ENCODE results near the gene FYCO1.

Gene FYCO1

DNA sequence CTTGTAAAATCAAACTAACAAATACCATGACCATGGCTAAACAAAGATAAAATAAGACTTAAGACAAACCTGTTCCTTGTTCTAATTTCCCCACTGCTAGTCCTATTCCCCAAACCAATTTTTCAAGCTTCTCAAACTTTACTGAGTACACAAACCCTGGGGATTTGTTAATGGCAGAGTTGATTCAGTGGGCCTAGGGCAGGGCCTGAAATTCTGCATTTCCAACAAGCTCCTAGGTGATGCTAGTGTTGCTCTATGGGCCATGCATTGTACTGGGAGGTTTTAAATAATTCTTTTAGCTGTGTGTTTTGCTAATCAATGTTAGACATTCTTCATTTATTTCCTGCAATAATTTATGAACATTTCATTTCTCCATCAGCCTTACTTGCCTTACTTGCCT, 122.6 kb downstream of the FYCO1 start:
- Histone ChIP-seq H3K27ac (ENCODE audit: low read length, poor library complexity, severe bottlenecking) (no peak overlapping the region), H3K9ac (ENCODE audit: low read length) (no peak overlapping the region), H3K4me2 (ENCODE audit: low read length, poor library complexity, severe bottlenecking) (no peak overlapping the region), H3K23ac (ENCODE audit: low read length in 2 of 2) (no peak overlapping the region), H3K4ac (ENCODE audit: low read depth in 1 of 2, low read length in 2 of 2) (no peak overlapping the region), H2BK120ac (ENCODE audit: low read depth, low read length) (no peak overlapping the region), H2BK5ac (ENCODE audit: low read depth, low read length, poor library complexity, severe bottlenecking) (no peak overlapping the region), H3K36me3 (ENCODE audit: control insufficient read depth in 1 of 2, insufficient read depth in 2 of 2, low read depth in 1 of 2, low read length in 2 of 2) (no peaks in the 10 kb centered on the region), H3K9me3 (ENCODE audit: control insufficient read depth, low read length) (peaks cover 8% of the 10 kb centered on the region), H3K4me3 (ENCODE audit: insufficient read depth in 1 of 2, low read depth in 1 of 2, low read length in 2 of 2) (no peak overlapping the region), H2BK15ac (ENCODE audit: low read depth, poor library complexity, severe bottlenecking) (no peak overlapping the region), H4K8ac (ENCODE audit: low read length) (no peak overlapping the region), H3K27me3 (ENCODE audit: control insufficient read depth in 1 of 2, insufficient read depth in 1 of 2, low read length in 2 of 2) (peaks cover 8 to 28% of the 10 kb centered on the region in 2 experiments), H3K18ac (ENCODE audit: low read depth in 1 of 2, low read length in 2 of 2) (no peak overlapping the region), H2AFZ (ENCODE audit: low read depth, low read length) (no peak overlapping the region), H3K14ac (ENCODE audit: low read length in 2 of 2) (no peak overlapping the region), H4K91ac (ENCODE audit: low read length) (no peak overlapping the region), H2BK12ac (ENCODE audit: low read length in 2 of 2) (no peak overlapping the region), H3K79me1 (replicated peaks; ENCODE audit: low read length, poor library complexity, severe bottlenecking) (no peaks in the 10 kb centered on the region), H2AK5ac (ENCODE audit: low read length, severe bottlenecking) (no peak overlapping the region), H3K4me1 (ENCODE audit: control insufficient read depth, insufficient read depth, low read depth, low read length) (no peaks in the 10 kb centered on the region)
- no peak for DNase-seq

DNA sequence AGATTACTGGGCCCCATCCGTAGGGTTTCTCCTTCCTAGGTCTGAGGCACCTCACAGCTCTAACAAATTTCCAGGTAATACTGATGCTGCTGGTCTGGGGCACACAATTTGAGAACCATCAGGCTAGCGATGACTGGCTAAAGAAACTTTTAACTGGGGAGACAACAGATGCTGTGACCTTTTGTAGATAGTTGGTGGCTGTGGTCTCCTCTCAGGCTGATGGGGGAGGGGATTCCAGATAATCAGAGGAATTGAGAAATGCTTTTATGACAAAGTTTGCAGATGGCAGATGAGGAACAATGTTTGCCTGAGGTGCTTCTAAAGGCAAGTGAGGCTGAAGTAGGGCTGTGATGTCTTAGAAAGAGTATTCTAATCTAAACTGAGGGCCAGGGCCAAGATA, 123.1 kb downstream of the FYCO1 start:
- H3K79me1 ChIP-seq (replicated peaks; ENCODE audit: low read length, poor library complexity, severe bottlenecking), result no peaks in the 10 kb centered on the region
- H3K14ac ChIP-seq (ENCODE audit: low read length in 2 of 2), result no peak overlapping the region
- H2AFZ ChIP-seq (ENCODE audit: low read depth, low read length), result no peak overlapping the region
- H2BK15ac ChIP-seq (ENCODE audit: low read depth, poor library complexity, severe bottlenecking), result no peak overlapping the region
- no peak overlapping the region for H3K4me2 ChIP-seq (ENCODE audit: low read length, poor library complexity, severe bottlenecking)
- 47% methylated on average over 2 of the region's 2 CpGs for WGBS
- H2BK5ac ChIP-seq (ENCODE audit: low read depth, low read length, poor library complexity, severe bottlenecking), result no peak overlapping the region
- H4K91ac ChIP-seq (ENCODE audit: low read length), result no peak overlapping the region
- no peak overlapping the region for H2AK5ac ChIP-seq (ENCODE audit: low read length, severe bottlenecking)
- H2BK12ac ChIP-seq (ENCODE audit: low read length in 2 of 2), result no peak overlapping the region
- no peak overlapping the region for H3K27ac ChIP-seq (ENCODE audit: low read length, poor library complexity, severe bottlenecking)
- no peak overlapping the region for H3K9ac ChIP-seq (ENCODE audit: low read length)
- no peak overlapping the region for H3K23ac ChIP-seq (ENCODE audit: low read length in 2 of 2)
- H3K4me3 ChIP-seq (ENCODE audit: insufficient read depth in 1 of 2, low read depth in 1 of 2, low read length in 2 of 2), result no peak overlapping the region
- H3K9me3 ChIP-seq (ENCODE audit: control insufficient read depth, low read length), result peaks cover 8% of the 10 kb centered on the region
- H2BK120ac ChIP-seq (ENCODE audit: low read depth, low read length), result no peak overlapping the region
- H3K27me3 ChIP-seq (ENCODE audit: control insufficient read depth in 1 of 2, insufficient read depth in 1 of 2, low read length in 2 of 2), result peaks cover 8 to 28% of the 10 kb centered on the region in 2 experiments
- no peaks in the 10 kb centered on the region for H3K36me3 ChIP-seq (ENCODE audit: control insufficient read depth in 1 of 2, insufficient read depth in 2 of 2, low read depth in 1 of 2, low read length in 2 of 2)
- no peak for DNase-seq
- H3K4me1 ChIP-seq (ENCODE audit: control insufficient read depth, insufficient read depth, low read depth, low read length), result no peaks in the 10 kb centered on the region
- no peak overlapping the region for H3K4ac ChIP-seq (ENCODE audit: low read depth in 1 of 2, low read length in 2 of 2)
- H4K8ac ChIP-seq (ENCODE audit: low read length), result no peak overlapping the region
- no peak overlapping the region for H3K18ac ChIP-seq (ENCODE audit: low read depth in 1 of 2, low read length in 2 of 2)

DNA sequence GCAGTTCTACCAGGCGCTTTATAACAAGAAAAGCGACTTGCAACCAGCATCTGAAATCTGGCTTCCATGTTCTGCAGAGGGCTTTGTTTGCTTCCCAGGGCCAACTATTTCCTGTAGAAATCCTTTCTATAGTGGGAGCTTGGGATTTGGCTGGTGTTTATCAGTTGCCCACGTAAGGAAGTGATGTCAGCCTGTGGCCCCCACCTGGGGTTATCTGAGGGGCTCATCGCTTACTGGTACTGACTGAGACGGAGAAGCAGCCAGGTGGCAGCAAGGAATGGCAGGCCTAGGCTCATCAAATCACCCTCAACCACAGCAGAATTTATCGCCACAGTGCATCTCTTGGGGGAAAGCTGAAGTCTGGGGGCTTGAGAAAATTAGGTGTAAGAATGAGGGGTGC, 123.8 kb downstream of the FYCO1 start:
- 81% methylated on average over 4 of the region's 6 CpGs for WGBS
- DNase-seq, result no peak

GRCh38 chr3:45870099-45870498, 125.5 kb downstream of the FYCO1 start:
- H3K4me1 ChIP-seq (ENCODE audit: control insufficient read depth, insufficient read depth, low read depth, low read length), result no peaks in the 10 kb centered on the region

More for the DNA sequence above, 123.8 kb downstream of the FYCO1 start:
- no peaks in the 10 kb centered on the region for H3K79me1 ChIP-seq (replicated peaks; ENCODE audit: low read length, poor library complexity, severe bottlenecking)
- H3K4ac ChIP-seq (ENCODE audit: low read depth in 1 of 2, low read length in 2 of 2), result no peak overlapping the region
- H3K4me3 ChIP-seq (ENCODE audit: insufficient read depth in 1 of 2, low read depth in 1 of 2, low read length in 2 of 2), result no peak overlapping the region
- H2BK15ac ChIP-seq (ENCODE audit: low read depth, poor library complexity, severe bottlenecking), result no peak overlapping the region
- H3K4me2 ChIP-seq (ENCODE audit: low read length, poor library complexity, severe bottlenecking), result no peak overlapping the region
- H2AK5ac ChIP-seq (ENCODE audit: low read length, severe bottlenecking), result no peak overlapping the region
- H3K23ac ChIP-seq (ENCODE audit: low read length in 2 of 2), result no peak overlapping the region
- no peak overlapping the region for H3K9ac ChIP-seq (ENCODE audit: low read length)
- H3K18ac ChIP-seq (ENCODE audit: low read depth in 1 of 2, low read length in 2 of 2), result no peak overlapping the region
- H2BK5ac ChIP-seq (ENCODE audit: low read depth, low read length, poor library complexity, severe bottlenecking), result no peak overlapping the region
- H2BK12ac ChIP-seq (ENCODE audit: low read length in 2 of 2), result no peak overlapping the region
- H3K36me3 ChIP-seq (ENCODE audit: control insufficient read depth in 1 of 2, insufficient read depth in 2 of 2, low read depth in 1 of 2, low read length in 2 of 2), result no peaks in the 10 kb centered on the region
- peaks cover 8% of the 10 kb centered on the region for H3K9me3 ChIP-seq (ENCODE audit: control insufficient read depth, low read length)
- H3K4me1 ChIP-seq (ENCODE audit: control insufficient read depth, insufficient read depth, low read depth, low read length), result no peaks in the 10 kb centered on the region
- H4K91ac ChIP-seq (ENCODE audit: low read length), result no peak overlapping the region
- peaks cover 6 to 28% of the 10 kb centered on the region in 2 experiments for H3K27me3 ChIP-seq (ENCODE audit: control insufficient read depth in 1 of 2, insufficient read depth in 1 of 2, low read length in 2 of 2)
- H3K27ac ChIP-seq (ENCODE audit: low read length, poor library complexity, severe bottlenecking), result no peak overlapping the region
- no peak overlapping the region for H3K14ac ChIP-seq (ENCODE audit: low read length in 2 of 2)
- H2BK120ac ChIP-seq (ENCODE audit: low read depth, low read length), result no peak overlapping the region
- H4K8ac ChIP-seq (ENCODE audit: low read length), result no peak overlapping the region
- H2AFZ ChIP-seq (ENCODE audit: low read depth, low read length), result no peak overlapping the region

More at GRCh38 chr3:45870099-45870498, 125.5 kb downstream of the FYCO1 start:
- H2BK120ac ChIP-seq (ENCODE audit: low read depth, low read length), result no peak overlapping the region
- WGBS, result 83% methylated on average over 4 of the region's 4 CpGs
- no peak overlapping the region for H3K27ac ChIP-seq (ENCODE audit: low read length, poor library complexity, severe bottlenecking)
- H3K27me3 ChIP-seq (ENCODE audit: control insufficient read depth in 1 of 2, insufficient read depth in 1 of 2, low read length in 2 of 2), result peaks cover 5 to 19% of the 10 kb centered on the region in 2 experiments
- no peak overlapping the region for H3K14ac ChIP-seq (ENCODE audit: low read length in 2 of 2)
- no peak overlapping the region for H3K18ac ChIP-seq (ENCODE audit: low read depth in 1 of 2, low read length in 2 of 2)
- H2AK5ac ChIP-seq (ENCODE audit: low read length, severe bottlenecking), result no peak overlapping the region
- H3K9me3 ChIP-seq (ENCODE audit: control insufficient read depth, low read length), result peaks cover 8% of the 10 kb centered on the region
- no peak for DNase-seq
- H3K4me3 ChIP-seq (ENCODE audit: insufficient read depth in 1 of 2, low read depth in 1 of 2, low read length in 2 of 2), result no peak overlapping the region
- no peak overlapping the region for H3K9ac ChIP-seq (ENCODE audit: low read length)
- H3K23ac ChIP-seq (ENCODE audit: low read length in 2 of 2), result no peak overlapping the region
- no peak overlapping the region for H4K8ac ChIP-seq (ENCODE audit: low read length)
- no peaks in the 10 kb centered on the region for H3K36me3 ChIP-seq (ENCODE audit: control insufficient read depth in 1 of 2, insufficient read depth in 2 of 2, low read depth in 1 of 2, low read length in 2 of 2)
- H2AFZ ChIP-seq (ENCODE audit: low read depth, low read length), result no peak overlapping the region
- no peak overlapping the region for H4K91ac ChIP-seq (ENCODE audit: low read length)
- H2BK15ac ChIP-seq (ENCODE audit: low read depth, poor library complexity, severe bottlenecking), result no peak overlapping the region
- H2BK5ac ChIP-seq (ENCODE audit: low read depth, low read length, poor library complexity, severe bottlenecking), result no peak overlapping the region
- no peak overlapping the region for H3K4ac ChIP-seq (ENCODE audit: low read depth in 1 of 2, low read length in 2 of 2)
- H3K4me2 ChIP-seq (ENCODE audit: low read length, poor library complexity, severe bottlenecking), result no peak overlapping the region
- no peaks in the 10 kb centered on the region for H3K79me1 ChIP-seq (replicated peaks; ENCODE audit: low read length, poor library complexity, severe bottlenecking)
- H2BK12ac ChIP-seq (ENCODE audit: low read length in 2 of 2), result no peak overlapping the region

All from mesenchymal stem cell (in vitro differentiated cells and primary cell).